Heart left ventricle (tissue), 13 donors: ENCODE measurements around the gene CBFA2T2.

Experiments
- POLR2A ChIP-seq, 2 donors: fragments of 450-650 bp; IDR thresholded peaks; one replicate each; pipeline ENCODE4 v1.6.1; 2017; ENCODE audit warnings: antibody characterized with exemption in 2 of 2, mild to moderate bottlenecking in 2 of 2, moderate library complexity in 2 of 2
- TF ChIP-seq, protein P1 (sequence below), 12 donors: fragments of 200-600 bp; sonication (generic) in 4 of 12; IDR thresholded peaks; one replicate each; pipeline versions ENCODE4 v1.5.0 to v1.8.0; 2018 to 2022; ENCODE audit warnings: antibody characterized with exemption in 12 of 12, mild to moderate bottlenecking in 5 of 12
- donor health status: ischemic (EF 13 %, LVEDD 7.1; RV severe dilation, severe dysfunction).
- donor health status: DM: no; HTN: yes; CAD: no.
- donor health status: DM: no; HTN: no; CAD: no.
- donor health status: ischemic (EF 25% LVEDD 6.9; RV normal size, moderate dysfunction).
- donor health status: ischemic (EF 25% LVEDD 5.7; RV mildly dilated, moderate dysfunction).
- donor health status: ischemic (EF 35%, LVEDD 5.7; RV mildly dilated, moderate dysfunction).
- donor health status: nonischemic (EF 11% LVEDD 7.7; RV severe dilation, severe dysfunction).
- donor health status: DM: yes; HTN: yes; CAD: no.
- donor health status: PGD.
- donor health status: ischemic (EF 29% LVEDD 5.4; RV normal size, mild dysfunction).
- donor health status: nonischemic (EF 23%, LVEDD 6.1; RV moderate dilation, normal function).

DNA sequence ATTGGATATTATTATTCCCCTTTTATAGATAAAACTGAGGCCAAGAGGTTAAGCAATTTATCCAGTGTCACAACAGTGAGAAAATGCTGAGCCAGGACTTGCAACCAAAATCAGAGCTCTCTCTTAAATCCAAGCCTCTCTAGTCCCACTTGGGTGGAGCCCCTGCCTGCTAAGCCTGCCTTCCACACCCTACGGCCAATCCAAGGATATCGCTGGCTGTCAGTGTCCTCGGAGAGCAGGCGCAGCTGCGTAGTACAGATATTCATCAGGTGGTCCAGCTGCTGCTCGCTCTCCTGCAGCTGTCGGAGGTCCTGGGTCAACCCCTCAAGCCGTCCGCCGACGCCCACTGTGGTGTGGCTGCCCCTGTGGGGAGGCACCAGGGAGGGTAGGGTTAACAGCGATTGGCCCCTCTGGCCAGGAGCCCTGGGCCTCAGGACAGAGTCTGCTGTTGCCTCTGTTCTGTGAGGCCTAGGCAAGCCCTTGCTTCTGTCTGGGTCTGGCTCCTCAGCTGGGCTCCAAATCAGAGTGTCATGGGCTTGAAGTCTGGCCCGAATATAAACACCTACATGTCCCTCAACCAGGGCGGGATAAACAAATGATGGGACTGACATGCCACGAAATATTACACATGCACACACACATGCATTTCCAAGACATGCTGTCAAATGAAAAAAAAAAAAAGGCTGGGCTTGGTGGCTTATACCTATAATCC lies 188.3 kb downstream of the CBFA2T2 start:
- TF ChIP-seq, protein P1, sequence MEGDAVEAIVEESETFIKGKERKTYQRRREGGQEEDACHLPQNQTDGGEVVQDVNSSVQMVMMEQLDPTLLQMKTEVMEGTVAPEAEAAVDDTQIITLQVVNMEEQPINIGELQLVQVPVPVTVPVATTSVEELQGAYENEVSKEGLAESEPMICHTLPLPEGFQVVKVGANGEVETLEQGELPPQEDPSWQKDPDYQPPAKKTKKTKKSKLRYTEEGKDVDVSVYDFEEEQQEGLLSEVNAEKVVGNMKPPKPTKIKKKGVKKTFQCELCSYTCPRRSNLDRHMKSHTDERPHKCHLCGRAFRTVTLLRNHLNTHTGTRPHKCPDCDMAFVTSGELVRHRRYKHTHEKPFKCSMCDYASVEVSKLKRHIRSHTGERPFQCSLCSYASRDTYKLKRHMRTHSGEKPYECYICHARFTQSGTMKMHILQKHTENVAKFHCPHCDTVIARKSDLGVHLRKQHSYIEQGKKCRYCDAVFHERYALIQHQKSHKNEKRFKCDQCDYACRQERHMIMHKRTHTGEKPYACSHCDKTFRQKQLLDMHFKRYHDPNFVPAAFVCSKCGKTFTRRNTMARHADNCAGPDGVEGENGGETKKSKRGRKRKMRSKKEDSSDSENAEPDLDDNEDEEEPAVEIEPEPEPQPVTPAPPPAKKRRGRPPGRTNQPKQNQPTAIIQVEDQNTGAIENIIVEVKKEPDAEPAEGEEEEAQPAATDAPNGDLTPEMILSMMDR (IDR thresholded peaks at IDR 0.05), result no peak
- TF ChIP-seq POLR2A (IDR thresholded peaks at IDR 0.05), result no peak
